ENCODE data around the gene RACK1.

DNA sequence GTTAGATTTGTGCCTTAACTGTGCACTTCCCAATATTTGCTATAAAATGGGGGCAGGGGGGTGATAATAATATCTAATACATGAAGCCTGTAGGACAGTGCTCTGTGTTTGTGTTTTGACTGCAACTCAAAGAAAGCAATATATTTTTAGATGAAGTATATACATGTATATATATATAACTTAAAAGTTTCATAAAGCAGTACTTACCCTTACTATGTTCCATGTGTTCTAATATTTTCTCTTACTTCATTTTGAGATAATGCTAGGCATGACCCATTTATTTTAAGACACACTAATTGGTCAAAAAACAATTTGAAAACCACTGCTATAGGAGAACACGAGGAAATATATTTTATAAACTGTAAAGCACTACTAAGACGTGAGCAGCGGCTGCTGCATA lies 14.9 kb upstream of the RACK1 start:
- TF ChIP-seq TEAD4 (IDR thresholded peaks at IDR 0.05) (no peak), YY1 (IDR thresholded peaks at IDR 0.05; ENCODE audit: low read depth) (no peak)
- TF ChIP-seq, protein P1, sequence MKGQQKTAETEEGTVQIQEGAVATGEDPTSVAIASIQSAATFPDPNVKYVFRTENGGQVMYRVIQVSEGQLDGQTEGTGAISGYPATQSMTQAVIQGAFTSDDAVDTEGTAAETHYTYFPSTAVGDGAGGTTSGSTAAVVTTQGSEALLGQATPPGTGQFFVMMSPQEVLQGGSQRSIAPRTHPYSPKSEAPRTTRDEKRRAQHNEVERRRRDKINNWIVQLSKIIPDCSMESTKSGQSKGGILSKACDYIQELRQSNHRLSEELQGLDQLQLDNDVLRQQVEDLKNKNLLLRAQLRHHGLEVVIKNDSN (IDR thresholded peaks at IDR 0.05): no peak
